GM19397 (cell line): ENCODE measurements around the gene RD3L.

Experiments
- ATAC-seq: cut with Tn5 transposase; IDR thresholded peaks from one replicate; pipeline ENCODE4 v1.9.1; 2021; ENCODE audit warnings: mild to moderate bottlenecking, moderate library complexity; ENCODE audit not compliant: unreplicated experiment

Gene RD3L

GRCh38 chr14:103897075-103897947, 45.0 kb downstream of the RD3L start:
- no peak for ATAC-seq

DNA sequence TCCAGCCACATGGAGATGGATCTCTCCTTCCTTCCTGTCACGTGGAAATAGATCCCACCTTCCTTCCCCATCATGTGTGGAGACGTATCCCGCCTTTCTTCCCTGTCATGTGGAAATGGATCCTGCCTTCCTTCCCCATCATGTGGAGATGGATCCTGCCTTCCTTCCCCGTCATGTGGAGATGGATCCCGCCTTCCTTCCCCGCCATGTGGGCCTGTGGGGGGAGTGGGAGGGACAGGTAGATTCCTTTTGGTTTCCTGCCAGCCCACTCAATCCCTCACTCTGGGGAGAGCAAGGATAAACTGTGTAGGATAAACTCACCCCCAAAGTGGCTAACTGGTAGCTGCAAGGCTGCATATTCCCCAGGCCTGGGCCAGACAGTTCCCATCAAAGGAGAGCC, 45.8 kb downstream of the RD3L start:
- ATAC-seq = no peak

- no peak for ATAC-seq
Observed at GRCh38 chr14:103894723-103895059, 47.6 kb downstream of the RD3L start.

DNA sequence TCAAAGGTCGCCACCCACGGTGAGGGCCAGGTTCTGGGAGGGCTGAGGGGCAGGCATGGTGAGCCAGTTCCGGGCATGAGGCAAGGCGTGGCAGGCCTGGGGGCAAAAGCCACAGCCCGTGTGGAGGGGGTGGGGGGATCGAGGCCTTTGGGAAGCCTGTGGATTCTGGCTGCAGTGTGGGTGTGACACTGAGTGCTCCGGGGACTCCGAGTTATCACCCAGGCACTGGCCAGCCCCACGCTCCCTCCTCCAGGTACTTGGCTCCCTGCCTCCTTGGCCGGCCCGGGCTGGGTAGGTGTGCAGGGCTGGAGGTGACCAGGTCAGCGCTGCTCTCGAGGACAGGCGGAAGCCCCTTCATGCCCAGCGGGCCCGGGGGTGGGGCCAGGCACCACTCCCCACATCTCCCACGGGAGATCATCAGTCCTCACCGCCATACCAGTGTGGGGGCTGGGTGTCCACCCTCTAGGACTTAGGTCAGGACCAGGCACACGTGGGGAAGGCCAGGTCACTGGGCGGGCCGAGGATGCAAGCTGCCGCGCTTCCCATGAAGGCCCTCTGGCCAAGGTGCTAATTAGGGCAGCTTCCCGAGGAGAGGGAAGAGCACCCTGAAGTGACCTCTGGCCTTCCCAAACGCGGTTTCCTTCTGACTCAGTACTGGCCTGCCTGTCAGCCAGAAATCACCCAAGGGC, 48.2 kb downstream of the RD3L start:
- no peak for ATAC-seq

DNA sequence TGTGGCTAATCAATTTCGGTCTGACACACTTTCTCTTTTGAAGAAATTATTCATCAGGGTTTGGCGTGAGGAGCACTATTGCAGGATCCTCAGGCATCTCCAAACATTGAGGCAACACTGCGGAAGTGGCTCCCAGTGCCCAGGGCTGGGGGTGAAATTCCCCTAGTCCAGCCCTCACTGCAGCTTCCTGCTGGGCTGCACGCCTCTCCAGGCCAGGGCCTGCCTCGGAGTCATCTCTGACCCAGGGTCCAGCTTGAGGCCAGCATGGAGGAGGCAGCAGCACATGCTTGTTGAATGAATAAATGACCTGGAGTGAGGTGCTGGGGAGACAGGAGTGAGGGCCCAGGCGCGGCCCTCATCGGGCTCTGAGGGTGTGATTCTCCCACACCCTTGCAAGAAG, 50.1 kb downstream of the RD3L start:
- no peak for ATAC-seq

- no peak for ATAC-seq
Observed at GRCh38 chr14:103891667-103892215, 50.6 kb downstream of the RD3L start.

DNA sequence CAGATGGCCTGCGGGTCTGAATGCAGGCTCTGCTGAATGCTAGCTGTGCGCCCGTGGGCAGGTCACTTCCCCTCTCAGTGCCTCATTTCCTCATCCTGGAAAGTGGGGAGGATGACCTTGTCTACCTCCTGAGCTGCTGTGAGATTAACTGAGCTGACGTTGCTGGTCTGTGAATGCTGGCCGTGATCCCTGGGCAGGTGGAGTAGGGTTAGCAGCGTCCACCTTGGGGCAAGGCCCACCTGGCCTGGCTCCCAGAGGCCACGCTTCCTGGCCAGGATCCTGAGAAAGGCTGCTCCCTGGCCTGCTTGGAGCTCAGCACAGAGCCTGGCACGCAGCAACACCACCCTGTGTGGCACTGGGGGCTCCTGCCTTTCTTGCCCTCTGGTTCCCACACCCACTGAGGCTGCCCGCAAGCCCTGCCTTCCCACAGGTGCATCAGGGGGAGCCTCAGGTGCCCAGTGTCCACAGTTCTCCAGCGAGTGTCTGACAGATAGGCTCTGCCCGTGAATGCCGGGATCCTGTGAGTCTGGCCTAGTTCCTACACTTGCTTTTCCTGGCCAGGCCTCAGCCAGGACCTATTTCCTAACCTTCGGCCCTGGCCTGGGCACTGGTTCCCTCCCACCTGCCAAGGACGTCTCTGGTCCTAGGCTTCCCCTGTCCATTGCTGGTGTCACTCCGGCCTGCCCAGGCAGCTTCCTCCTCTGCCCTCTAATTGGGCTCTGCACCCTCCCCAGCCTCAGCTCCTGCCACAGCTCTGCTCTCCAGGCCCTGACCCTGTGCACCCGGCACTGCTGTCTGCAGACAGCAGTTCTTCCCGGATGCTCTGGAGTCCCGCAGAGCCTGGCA, 51.3 kb downstream of the RD3L start:
- ATAC-seq = no peak
